GM12878 (cell line): Measurements from ENCODE around the gene HOXD11.

Experiments
- EGR1 ChIP-seq, 2 experiments: IDR thresholded peaks; 1 replicate in 1 of 2; 2 replicates in 1 of 2; pipeline ENCODE4 v1.6.1; 2011 to 2012; ENCODE audit warnings: low read depth in 2 of 2, low read length in 2 of 2, borderline replicate concordance in 1 of 2, mild to moderate bottlenecking in 1 of 2, moderate library complexity in 1 of 2
- EZH2 ChIP-seq: IDR thresholded peaks from 2 replicates; pipeline ENCODE4 v1.6.1; 2012; ENCODE audit warnings: low read depth, mild to moderate bottlenecking, control low read depth, inconsistent platforms, low read length, borderline replicate concordance; ENCODE audit not compliant: control insufficient read depth
- FOS ChIP-seq: IDR thresholded peaks from 3 replicates; pipeline ENCODE4 v1.6.1; 2011; ENCODE audit warnings: borderline replicate concordance; ENCODE audit not compliant: insufficient read length; ENCODE audit errors: extremely low read depth
- FOXM1 ChIP-seq: IDR thresholded peaks from 2 replicates; pipeline ENCODE4 v1.6.1; 2012; ENCODE audit warnings: low read depth, mild to moderate bottlenecking, inconsistent platforms, low read length, moderate library complexity
- IKZF1 ChIP-seq: fragments of 450-650 bp; conservative IDR thresholded peaks from 2 replicates; pipeline ENCODE4 v1.6.1; 2017; ENCODE audit warnings: antibody characterized with exemption, mild to moderate bottlenecking
- POLR2A ChIP-seq: IDR thresholded peaks from 2 replicates; pipeline ENCODE4 v1.6.1; 2011; ENCODE audit warnings: low read depth, mild to moderate bottlenecking, low read length
- RAD51 ChIP-seq: fragments of 450-650 bp; IDR thresholded peaks from 2 replicates; pipeline ENCODE4 v1.6.1; 2016; ENCODE audit warnings: moderate library complexity, mild to moderate bottlenecking, inconsistent platforms
- RELA ChIP-seq: fragments of 450-650 bp; IDR thresholded peaks from 2 replicates; pipeline ENCODE4 v1.8.0; 2014; ENCODE audit warnings: borderline replicate concordance; ENCODE audit not compliant: partially characterized antibody
- SIN3A ChIP-seq: IDR thresholded peaks from 2 replicates; pipeline ENCODE4 v1.6.1; 2012; ENCODE audit warnings: low read depth, low read length, improper control_type of control experiment
- TAF1 ChIP-seq: IDR thresholded peaks from 2 replicates; pipeline ENCODE4 v1.6.1; 2011; ENCODE audit warnings: mild to moderate bottlenecking, low read depth, low read length, borderline replicate concordance
- YY1 ChIP-seq: IDR thresholded peaks from 2 replicates; pipeline ENCODE4 v1.6.1; 2011; ENCODE audit warnings: low read depth, mild to moderate bottlenecking, low read length
- TF ChIP-seq, protein P1 (sequence below): IDR thresholded peaks from 2 replicates; pipeline ENCODE4 v1.6.1; 2011; ENCODE audit warnings: mild to moderate bottlenecking, low read depth, low read length, moderate library complexity; ENCODE audit not compliant: insufficient replicate concordance
- TF ChIP-seq, protein P2 (sequence below): fragments of 450-650 bp; IDR thresholded peaks from 2 replicates; pipeline ENCODE4 v1.6.1; 2018; ENCODE audit warnings: borderline replicate concordance, mild to moderate bottlenecking; ENCODE audit not compliant: partially characterized antibody
- TF ChIP-seq, protein P3 (sequence below), 3 experiments: IDR thresholded peaks in 2 of 3; conservative IDR thresholded peaks in 1 of 3; 2 replicates each; pipeline ENCODE4 v1.5.1; 2011; ENCODE audit warnings: low read depth in 3 of 3, low read length in 3 of 3, mild to moderate bottlenecking in 3 of 3, control low read depth in 2 of 3, moderate library complexity in 2 of 3, inconsistent platforms in 1 of 3, mixed read lengths in 1 of 3; ENCODE audit not compliant: control insufficient read depth in 2 of 3, insufficient read depth in 1 of 3; ENCODE audit errors: extremely low read depth in 1 of 3

DNA sequence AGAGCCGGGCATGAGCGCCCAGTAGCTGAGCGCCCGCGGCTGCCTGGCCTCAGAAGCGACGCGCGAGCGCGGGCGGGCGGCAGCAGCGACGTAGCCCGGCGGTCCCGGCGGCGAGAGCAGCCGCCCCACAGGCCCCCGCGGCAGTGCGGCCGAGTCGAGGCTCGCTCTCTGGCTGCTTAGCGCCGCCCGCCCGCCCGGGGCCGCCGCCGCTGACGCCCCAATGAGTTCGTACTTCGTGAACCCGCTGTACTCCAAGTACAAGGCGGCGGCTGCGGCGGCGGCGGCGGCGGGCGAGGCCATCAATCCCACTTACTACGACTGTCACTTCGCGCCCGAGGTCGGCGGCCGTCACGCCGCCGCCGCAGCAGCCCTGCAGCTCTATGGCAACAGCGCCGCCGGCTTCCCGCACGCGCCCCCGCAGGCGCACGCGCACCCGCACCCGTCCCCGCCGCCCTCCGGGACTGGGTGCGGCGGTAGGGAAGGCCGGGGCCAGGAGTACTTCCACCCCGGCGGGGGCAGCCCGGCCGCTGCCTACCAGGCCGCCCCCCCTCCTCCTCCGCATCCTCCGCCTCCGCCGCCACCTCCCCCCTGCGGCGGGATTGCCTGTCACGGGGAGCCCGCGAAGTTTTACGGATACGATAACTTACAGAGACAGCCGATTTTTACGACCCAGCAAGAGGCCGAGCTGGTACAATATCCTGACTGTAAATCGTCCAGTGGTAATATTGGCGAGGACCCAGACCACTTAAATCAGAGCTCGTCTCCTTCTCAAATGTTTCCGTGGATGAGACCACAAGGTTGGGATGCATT lies 23.3 kb downstream of the HOXD11 start:
- TF ChIP-seq POLR2A (no peak), RELA (no peak), SIN3A (no peak), IKZF1 (no peak), YY1 (no peak), FOXM1 (no peak), TAF1 (no peak), EGR1 (IDR thresholded peaks at IDR 0.05; ENCODE audit: borderline replicate concordance in 1 of 2, low read depth in 2 of 2, low read length in 2 of 2) (no peak), EZH2 (no peak), RAD51 (no peak), FOS (no peak)
- TF ChIP-seq, protein P1, sequence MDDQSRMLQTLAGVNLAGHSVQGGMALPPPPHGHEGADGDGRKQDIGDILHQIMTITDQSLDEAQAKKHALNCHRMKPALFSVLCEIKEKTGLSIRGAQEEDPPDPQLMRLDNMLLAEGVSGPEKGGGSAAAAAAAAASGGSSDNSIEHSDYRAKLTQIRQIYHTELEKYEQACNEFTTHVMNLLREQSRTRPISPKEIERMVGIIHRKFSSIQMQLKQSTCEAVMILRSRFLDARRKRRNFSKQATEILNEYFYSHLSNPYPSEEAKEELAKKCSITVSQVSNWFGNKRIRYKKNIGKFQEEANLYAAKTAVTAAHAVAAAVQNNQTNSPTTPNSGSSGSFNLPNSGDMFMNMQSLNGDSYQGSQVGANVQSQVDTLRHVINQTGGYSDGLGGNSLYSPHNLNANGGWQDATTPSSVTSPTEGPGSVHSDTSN = no peak
- TF ChIP-seq, protein P2, sequence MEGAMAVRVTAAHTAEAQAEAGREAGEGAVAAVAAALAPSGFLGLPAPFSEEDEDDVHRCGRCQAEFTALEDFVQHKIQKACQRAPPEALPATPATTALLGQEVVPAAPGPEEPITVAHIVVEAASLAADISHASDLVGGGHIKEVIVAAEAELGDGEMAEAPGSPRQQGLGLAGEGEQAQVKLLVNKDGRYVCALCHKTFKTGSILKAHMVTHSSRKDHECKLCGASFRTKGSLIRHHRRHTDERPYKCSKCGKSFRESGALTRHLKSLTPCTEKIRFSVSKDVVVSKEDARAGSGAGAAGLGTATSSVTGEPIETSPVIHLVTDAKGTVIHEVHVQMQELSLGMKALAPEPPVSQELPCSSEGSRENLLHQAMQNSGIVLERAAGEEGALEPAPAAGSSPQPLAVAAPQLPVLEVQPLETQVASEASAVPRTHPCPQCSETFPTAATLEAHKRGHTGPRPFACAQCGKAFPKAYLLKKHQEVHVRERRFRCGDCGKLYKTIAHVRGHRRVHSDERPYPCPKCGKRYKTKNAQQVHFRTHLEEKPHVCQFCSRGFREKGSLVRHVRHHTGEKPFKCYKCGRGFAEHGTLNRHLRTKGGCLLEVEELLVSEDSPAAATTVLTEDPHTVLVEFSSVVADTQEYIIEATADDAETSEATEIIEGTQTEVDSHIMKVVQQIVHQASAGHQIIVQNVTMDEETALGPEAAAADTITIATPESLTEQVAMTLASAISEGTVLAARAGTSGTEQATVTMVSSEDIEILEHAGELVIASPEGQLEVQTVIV = no peak
- TF ChIP-seq, protein P3, sequence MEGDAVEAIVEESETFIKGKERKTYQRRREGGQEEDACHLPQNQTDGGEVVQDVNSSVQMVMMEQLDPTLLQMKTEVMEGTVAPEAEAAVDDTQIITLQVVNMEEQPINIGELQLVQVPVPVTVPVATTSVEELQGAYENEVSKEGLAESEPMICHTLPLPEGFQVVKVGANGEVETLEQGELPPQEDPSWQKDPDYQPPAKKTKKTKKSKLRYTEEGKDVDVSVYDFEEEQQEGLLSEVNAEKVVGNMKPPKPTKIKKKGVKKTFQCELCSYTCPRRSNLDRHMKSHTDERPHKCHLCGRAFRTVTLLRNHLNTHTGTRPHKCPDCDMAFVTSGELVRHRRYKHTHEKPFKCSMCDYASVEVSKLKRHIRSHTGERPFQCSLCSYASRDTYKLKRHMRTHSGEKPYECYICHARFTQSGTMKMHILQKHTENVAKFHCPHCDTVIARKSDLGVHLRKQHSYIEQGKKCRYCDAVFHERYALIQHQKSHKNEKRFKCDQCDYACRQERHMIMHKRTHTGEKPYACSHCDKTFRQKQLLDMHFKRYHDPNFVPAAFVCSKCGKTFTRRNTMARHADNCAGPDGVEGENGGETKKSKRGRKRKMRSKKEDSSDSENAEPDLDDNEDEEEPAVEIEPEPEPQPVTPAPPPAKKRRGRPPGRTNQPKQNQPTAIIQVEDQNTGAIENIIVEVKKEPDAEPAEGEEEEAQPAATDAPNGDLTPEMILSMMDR (IDR thresholded peaks at IDR 0.05 in 2 of 3, conservative IDR thresholded peaks at IDR 0.05 in 1 of 3; ENCODE audit: control insufficient read depth in 2 of 3, extremely low read depth in 1 of 3, insufficient read depth in 1 of 3, low read depth in 3 of 3, low read length in 3 of 3) = no peak
